ENCODE measurements around the gene CAPN15.

Gene CAPN15

DNA sequence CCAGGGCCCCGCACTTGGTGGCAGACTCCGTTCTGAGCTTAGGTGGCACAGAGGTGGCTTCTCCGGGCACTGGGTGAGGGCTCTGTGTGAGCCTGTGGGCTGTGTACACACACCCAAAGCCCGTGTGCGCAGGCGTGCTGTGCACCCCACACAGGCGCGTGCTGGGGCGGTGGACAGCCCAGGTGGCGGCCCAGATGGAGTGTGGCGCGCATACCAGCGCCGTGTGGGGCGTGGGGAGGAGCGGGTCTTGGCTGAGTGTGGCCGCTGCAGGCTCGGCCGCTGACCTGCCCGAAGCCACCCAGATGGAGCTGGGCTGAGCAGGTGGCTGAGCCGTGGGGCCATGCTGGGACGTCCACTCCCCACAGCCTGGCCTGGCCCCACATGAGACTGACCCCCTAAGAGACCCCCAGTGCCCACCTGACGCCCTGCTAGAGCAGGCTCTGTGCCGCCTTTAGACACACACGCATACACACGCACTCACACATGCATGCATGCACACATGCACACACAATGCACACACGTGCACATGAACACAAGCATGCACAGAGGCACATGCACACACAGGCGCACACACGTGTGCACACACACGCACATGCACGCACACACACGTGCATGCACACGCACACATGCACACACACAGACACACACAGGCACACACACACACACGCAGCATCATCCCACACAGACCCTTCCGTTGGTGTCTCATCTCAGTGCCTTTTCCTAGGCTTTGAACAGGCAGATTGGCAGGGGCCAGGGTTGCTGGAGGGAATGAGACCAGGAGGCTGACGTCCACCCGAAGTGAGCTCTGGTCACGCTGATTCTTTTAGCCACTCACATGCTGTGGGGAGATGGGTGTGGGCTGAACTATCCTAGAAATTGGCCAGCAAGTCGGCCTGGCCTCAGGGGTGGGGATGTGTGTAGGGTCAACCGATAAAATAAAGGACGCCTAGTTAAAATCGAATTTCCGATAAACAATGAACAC, 34.7 kb downstream of the CAPN15 start:
- no peak for DNase-seq (ENCODE audit: low spot score)

DNA sequence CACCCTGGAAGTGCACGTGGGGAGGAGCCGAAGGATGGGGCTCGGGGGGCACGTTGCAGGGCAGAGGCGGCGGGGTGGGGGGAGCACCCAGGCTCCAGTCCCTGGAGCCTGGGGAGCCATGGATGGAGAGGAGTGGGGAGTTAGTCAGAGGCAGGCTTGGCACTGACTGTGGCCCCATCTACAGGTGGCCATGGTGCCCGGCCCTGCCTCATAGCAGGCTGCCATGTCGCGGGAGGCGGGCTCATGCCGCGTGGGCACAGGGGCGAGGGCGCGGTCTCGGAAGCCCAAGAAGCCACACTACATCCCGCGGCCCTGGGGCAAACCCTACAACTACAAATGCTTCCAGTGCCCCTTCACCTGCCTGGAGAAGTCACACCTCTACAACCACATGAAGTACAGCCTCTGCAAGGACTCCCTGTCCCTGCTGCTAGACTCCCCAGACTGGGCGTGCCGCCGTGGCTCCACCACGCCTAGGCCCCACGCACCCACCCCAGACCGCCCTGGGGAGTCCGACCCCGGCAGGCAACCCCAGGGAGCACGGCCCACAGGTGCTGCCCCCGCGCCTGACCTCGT, 35.6 kb downstream of the CAPN15 start:
- DNase-seq (ENCODE audit: low spot score), result no peak

DNA sequence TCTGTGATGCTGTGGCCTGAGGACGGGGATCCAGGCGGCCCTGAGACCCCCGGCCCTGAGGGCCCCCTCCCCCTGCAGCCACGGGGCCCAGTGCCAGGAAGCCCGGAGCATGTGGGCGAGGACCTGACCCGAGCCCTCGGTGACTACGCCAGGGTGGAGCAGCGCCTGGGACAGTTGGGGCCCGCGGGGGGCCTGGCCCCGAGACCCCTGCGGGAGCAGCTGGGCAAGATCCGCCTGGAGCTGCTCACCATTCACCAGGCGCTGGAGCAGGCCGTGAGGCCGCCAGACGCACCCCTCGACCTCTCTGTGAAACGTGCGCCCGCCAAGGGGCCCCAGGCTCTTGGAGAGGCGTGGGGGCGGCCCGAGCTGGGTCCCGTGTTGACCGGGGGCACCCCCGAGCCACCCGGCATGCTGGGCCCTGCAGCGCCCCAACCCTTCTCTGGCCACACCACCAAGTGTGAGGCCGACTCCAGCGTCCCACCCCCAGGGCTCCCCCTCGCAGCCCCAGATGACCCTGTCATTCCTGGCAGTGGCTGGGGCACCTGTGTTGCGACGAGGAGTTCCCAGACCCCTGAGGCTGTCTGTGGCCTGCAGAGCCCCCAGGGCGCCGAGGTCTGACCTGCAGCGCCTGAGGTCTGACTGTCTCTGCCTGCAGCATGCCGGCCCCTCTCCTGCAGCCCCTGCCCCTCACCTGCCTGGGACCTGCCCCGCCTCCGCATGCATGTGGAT, 37.3 kb downstream of the CAPN15 start:
- no peak for DNase-seq (ENCODE audit: low spot score)

DNA sequence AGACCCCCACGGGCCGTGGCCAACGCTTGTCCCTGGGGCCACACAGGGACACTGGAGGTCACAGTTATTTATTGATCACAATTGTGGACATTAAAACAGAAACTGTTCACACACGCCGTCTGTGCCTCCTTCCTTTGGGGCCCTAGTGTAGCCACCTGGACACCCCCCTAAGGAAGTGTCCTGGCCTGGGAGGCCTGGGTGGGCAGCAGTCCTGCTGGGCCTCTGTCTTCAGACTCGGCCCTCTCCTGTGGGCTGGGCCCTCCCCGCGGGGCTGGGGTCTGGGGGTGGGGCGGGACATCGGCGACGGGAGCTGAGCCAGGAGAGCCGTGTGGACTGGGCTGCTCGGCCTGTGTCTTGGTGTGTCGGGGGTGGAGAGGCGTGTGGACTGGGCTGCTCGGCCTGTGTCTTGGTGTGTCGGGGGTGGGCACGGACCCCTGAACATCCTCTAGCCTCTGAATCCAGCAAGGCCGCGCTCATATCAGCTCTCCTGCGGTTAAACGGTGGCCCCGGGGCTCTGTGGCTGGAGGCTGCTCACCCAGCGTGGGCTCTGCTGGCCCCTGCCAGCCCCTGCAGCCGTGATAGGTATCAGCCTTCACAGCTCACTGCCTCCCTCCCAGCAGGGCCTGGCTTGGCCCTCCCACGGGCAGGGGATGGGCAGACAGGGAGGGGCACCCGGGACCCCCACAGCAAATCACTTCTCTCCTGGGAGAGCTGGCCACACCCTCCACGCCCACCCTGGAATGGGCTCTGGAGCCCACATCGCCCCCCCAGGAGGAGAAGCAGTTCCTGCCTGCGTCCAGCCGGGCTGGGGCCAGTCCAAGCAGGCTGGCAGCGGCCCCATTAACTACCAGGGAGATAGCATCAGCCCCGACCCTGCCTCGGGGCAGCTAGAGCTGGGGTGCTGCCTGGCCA, 38.2 kb downstream of the CAPN15 start:
- DNase-seq (ENCODE audit: low spot score), result no peak

DNA sequence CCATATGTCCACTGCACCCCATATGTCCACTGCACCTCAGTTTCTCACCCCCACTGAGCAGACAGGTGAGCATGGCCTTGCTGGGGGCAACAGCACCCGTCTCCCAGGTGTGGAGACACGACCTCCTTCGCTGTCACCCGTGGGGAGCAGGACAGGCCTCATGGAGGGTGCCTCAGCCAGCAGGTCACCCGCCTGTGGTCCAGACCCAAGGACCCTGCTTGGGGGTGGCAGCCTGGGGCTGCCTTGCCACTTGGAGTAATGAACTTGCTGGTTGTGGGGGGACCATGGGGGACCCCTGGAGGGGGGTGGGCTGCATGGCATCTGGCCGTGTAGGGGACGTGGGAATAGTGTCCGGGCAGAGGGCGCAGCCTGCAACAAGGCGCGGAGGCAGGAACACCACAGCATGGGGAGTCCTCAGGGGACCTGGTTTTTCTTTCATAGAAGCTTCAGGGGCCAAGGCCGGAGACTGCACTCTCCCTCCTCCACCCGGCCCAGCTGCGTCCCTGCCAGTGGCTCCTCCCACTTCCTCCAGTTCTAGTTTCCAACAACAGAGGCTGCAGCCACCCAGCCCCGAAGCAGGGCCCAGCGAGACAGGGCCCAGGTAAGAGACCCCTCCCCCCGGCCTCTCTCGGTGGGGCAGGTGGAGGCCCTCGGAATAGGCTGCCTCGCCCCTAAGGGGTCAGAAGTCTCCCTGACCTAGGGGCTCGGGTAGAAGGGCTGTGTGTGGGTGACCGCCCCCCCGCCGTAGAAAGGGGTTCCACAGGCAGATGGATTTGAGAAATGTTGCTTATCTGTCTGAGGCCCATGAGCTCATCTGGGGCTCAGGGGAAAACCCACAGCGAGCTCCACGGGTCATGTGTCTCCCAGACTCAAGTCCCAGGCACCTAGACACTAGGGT, 39.2 kb downstream of the CAPN15 start, which contains the start of gene NHLRC4:
Gene NHLRC4 (plus strand): TSS at position 531 of the 898 bp plus-strand sequence. CDS start 1,043 bp downstream, outside the sequence.
- DNase-seq (ENCODE audit: low spot score), result no peak

DNA sequence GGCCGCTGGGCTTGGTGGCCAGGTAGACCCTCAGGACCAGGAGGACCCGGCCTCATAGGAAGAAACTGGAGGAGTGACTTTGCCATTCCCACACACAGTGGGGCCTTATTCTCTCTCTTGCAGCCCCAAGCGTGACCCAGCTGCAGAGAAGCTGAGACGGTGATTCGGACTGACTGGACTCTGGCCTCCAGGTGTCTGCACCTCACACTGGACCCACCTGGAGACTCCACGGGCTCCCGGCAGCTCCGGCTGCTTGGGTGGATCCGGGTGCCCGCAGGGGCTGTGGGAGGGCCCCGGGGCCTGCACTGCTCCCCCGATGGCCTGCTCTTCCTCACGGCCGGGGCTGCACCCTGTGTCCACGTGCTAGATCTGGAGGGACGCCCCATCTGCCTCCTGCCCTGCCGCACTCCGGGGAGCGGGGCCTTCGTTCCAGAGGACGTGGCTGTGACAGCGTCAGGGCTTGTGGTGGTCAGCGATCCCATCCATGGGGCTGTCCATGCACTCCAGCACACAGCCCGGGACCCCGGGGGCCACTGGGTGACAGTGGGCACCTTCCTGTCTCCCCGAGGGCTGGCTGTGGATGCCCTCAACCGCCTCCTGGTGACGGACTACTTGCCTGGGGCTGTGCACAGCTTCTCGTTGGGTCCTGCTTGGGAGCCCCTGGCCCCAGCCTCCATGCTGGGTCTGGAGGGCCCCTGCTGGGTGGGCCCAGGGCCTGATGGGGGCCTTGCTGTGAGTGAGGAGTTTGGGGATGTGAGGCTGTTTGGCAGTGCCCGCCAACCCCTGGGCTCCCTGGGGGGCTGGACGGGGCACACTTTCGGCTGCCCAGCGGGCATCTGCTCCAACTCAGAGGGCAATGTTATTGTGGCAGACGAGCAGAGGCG, 40.1 kb downstream of the CAPN15 start:
- no peak for DNase-seq (ENCODE audit: low spot score)

DNA sequence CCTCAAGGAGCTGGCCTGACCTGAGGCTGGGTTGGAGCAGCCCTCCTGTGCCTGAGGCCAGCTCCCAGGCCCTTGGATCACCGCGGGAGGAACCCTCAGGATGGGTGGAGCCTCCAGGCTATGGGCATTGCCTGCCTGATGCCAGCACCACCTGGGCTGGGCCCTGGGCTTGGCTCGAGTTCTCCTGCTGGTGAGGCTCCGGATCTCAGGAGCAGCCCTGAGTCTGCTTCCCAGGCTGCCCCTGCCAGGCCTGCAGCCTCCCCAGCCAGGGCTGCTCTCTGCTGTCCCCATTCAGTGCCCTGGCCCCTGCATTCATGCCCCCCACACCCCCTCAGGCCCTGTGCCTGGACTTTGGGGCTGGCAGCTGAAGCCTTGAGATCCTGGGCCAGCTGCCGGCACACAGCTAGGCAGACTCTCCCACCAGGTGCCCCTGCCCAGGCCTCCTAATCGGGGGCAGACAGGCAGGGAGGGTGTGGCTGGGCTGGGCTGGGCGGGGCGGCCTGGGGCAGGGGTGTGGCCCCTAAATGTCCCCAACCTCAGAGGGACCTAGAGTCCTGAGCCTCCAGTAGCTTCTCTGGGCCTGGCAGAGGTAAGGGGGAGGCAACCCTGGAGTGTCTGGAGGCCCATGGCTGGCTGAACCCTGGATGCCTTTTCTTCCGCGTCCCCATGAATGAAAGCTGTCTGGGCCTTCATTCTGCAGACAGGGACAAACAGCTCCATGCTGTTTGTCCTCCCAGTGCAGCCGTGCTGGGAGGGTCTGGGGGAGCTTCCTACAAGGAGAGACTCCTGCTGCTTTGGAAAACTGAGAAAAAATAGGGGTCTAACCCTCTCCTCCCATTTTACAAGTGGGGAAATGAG, 41.1 kb downstream of the CAPN15 start:
- no peak for DNase-seq (ENCODE audit: low spot score)

DNA sequence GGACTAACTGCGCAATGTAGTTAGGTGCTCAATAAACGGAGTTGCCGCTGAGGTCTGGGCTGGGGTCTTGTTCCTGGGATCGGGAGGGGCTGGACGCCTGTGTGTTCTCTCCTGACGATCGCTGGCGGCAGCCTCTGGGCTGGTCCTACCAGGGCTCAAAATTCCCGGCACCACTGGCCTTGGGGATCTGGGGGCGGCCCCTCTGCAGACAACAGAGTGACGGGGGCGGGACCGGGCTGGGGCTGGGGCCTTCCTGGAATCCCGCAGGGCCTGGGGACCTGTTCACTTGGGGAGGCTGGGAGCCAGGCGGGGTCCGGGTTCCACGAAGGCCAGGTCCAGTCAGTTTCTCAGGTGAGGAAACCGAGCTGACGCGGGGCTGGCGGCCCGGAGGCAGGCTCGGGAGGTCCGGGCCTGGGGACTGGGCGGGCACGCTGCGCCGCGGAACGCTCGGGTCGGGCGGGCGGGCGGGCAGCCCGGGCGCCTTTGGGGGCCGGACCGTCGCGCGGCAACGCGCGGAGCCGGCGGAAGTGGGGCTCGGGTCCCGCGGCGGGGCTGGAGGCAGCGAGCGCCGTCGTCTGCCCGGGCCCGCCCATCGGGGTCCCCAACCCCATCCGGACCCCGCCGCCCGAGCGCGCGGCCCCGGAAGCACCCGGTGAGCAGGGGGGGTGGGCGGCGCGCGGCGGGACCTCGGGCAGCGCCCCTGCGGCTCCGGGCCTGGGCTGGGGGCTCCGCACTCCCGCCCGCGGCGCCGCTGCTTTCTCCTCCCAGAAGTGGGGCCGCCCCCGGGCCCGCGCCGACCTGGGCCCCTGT, 42.1 kb downstream of the CAPN15 start, which contains the start of gene PIGQ:
Gene PIGQ (plus strand): TSS at position 524 of the 810 bp plus-strand sequence. CDS start 4,107 bp downstream, outside the sequence.
- DNase-seq (ENCODE audit: low spot score), result peak; percentile 86

DNA sequence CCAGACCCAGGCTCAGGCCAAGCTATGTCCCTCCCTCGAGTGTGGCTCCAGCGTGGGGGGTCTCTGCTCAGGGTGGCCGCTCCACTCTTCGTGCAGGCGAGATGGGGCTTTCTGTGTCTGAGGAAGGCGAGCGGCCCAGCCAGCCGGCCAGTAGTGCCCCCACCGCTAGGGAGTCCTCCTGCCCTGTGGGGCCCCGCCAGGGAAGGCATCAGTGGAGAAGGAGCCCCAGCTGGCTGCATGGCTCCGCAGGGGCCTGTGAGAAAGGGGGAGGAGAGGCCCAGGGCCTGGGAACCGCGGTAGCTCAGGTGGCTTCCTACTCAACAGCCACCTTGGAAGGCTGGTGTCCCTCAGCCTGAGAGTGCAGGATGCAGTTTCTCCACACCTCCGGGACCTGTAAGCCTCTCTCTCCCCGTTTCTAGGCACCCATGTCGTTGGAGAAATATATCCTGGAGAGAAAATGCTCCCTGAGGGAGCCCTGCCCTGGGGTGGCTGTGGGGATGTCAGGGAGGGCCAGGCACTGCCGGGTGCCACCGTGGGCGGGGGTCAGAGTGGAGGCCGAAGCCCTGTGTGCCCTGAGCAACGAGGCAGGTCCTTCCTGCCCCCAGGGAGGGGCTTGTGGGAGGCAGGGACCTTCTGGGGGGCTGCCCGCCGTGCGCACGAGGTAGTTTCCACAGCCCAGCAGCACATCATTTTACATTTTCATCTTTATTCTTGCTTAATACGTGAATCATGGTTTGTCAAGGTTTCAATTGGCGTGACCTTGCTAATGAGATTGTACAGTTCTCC, 45.5 kb downstream of the CAPN15 start:
- no peak for DNase-seq (ENCODE audit: low spot score)

DNA sequence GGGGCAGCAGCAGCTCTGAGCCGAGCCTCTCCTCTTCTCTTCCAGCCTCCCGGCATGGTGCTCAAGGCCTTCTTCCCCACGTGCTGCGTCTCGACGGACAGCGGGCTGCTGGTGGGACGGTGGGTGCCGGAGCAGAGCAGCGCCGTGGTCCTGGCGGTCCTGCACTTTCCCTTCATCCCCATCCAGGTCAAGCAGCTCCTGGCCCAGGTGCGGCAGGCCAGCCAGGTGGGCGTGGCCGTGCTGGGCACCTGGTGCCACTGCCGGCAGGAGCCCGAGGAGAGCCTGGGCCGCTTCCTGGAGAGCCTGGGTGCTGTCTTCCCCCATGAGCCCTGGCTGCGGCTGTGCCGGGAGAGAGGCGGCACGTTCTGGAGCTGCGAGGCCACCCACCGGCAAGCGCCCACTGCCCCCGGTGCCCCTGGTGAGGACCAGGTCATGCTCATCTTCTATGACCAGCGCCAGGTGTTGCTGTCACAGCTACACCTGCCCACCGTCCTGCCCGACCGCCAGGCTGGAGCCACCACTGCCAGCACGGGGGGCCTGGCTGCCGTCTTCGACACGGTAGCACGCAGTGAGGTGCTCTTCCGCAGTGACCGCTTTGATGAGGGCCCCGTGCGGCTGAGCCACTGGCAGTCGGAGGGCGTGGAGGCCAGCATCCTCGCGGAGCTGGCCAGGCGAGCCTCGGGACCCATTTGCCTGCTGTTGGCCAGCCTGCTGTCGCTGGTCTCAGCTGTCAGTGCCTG, 46.7 kb downstream of the CAPN15 start:
- DNase-seq (ENCODE audit: low spot score), result no peak

DNA sequence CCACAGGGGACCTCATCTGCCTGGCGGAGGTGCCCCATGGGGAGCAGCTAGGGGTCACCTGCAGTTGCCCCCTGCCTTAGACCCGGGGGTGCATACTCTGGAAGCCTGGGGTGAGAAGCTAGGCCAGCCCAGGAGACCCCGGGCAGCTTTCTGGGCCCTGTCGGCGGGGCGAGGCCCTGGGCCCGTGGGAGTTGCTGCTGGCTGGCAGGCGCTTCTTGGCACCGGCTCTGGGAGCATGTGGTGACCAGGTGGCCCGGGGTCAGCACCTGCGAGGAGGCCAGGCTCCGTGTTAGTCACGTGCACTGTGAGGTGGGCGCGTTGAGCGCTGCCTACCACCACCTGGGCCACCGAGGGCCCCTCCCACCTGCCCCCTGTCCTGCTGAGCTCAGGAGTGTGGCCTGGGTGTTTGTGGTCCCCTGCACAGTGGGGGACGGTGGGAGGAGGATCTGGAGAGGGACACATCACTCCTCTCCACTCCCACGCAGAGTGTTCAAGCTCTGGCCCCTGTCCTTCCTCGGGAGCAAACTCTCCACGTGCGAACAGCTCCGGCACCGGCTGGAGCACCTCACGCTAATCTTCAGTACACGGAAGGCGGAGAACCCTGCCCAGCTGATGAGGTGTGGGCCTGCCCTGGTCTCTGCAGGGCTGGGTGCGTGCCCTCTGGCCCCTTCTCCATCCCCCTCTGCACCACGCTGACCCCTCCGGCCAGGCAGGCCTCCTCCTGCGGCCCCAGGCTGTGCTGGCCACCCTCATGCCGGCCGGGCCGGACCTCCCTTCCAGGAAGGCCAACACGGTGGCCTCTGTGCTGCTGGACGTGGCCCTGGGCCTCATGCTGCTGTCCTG, 48.1 kb downstream of the CAPN15 start:
- no peak for DNase-seq (ENCODE audit: low spot score)

DNA sequence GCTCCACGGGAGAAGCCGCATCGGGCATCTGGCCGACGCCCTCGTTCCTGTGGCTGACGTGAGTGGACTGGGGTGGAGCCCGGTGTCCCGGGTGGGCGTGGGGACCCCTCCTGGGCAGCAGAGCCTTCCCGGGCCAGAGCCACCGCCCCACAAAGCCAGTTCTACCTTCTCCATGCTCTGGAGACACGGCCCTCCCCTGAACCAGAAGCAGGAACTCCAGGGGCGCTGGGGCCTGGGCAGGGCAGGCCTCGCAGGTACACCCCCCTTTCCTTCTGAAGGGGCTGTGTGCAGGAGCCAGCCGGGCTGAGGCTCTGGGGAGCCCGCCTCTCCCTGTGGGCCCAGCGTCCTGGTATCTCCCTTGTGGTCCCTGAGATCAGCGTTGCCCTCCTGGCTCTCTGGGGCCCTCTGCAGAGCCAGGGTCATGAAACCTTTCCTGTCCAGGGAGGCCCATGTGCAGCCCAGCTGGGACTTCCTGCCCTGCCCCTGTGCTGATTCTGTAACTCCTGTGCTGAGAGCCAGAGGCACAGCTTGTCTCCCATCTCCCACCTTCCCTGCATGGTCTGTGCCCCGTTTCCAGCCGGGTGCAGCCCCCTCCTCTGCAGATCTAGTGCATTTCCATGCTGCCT, 48.8 kb downstream of the CAPN15 start:
- DNase-seq (ENCODE audit: low spot score), result no peak

DNA sequence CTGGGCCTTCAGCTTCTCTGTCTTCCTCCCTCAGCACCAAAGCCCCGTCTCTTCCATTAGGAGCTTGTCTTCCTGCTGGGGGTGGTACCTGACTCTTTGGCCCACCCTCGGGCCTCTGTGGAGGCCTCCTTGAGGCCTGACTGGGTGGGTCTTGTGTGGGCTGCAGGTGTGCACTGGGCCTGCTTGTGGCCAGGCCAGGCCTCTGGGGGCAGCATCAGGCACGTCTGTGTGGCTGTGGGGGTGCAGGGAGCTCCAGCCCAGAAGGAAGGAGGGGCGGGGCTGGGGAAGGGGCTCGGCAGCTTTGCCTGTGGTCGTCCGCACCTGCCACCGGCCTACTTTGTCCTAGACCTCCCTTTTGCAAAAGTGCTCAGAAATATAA, 49.3 kb downstream of the CAPN15 start:
- DNase-seq (ENCODE audit: low spot score), result no peak

DNA sequence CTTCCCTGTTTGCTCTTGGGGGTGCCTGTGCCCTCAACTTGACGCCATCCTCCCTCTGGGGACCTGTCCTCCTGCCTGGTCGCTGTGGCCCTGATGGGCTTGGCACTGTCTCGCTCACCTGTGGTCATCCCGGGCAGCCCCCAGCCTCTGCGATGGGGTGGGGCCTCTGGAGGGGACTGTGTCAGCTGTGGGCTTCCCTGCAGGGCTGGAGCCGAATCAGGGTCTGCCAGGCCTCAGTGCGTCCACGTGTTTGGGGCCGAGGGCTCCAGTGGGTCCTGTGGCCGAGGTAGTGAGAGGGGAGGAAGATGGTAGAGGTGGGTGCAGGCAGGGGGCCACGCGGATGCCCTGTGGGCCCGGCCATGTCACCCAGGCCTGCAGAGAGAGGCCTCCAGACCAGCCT, 50.3 kb downstream of the CAPN15 start:
- no peak for DNase-seq (ENCODE audit: low spot score)

All from ecto neural progenitor cell (in vitro differentiated cells).